ENCODE results near the gene AATF. TPM values are rescaled to one million over a fixed set of nuclear protein-coding genes. Genes with fewer than 3 reads are reported as not detected.

The AATF gene
- total RNA-seq, 1 experiment from 2014 or later: 43.5 TPM

DNA sequence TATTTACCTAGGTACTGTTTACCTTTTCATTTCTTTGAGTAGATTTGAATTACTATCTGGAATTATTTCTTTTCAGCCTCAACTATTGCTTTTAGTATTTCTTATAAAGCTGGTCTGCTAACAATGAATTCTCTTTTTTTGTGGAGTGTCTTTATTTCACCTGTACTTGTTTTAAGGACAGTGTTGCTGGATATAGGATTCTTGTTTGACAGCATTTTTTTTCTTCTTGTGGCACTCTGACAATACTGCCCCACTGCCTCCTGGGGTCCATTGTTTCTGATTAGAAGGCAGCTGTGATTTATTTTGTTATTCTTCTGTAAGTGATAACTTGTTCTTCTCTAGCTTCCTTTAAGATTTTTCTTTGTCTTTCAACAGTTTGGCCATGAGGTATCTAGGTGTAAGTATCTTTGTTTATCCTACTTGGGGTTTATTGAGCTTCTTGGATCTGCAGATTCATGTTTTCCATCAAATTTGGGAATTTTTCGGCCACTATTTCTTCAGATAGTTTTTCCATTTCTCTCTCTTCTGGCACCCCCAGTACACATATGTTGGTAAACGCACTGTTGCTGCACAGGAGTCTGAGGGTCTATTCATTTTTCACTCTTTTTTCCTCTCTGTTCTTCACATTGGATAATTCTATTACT is 130.4 kb downstream of the AATF start:
- DNase-seq (ENCODE audit: low read depth): no peak

DNA sequence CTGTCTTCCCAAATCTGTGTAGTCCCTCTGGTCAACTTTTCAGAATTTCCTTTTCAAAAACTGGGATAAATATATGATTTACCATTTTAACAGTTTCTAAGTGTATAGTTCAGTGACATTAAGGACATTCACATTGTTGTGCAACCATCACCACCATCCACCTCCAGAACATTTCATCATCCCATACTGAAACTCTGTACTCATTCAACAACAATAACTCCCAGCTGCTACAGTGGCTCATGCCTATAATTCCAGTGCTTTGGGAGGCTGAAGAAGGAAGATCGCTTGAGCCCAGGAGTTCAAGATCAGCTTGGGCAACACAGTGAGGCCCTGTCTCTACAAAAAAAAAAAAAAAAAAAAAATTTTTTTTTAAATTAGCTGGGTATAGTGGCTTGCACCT is 131.0 kb downstream of the AATF start:
- DNase-seq (ENCODE audit: low read depth): no peak

DNA sequence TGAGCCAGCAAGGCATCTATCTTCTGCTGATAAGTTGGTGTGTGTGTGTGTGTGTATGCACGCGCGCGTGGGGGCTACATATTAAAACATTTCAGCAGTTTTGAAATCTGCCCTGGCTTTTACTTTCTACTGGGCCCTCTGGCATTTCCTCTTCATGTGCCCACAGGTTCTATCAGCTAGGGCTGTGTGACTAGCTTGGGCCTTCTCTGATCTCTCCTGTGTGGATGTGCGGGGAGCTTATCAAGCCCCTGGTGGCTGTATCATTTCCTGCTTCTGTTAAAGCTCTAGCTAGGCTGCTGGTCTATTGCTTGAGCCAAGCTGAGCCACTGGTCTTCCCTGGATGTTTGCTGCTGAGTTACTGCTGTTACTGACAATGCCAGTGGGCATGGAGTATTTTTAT is 132.5 kb downstream of the AATF start:
- DNase-seq (ENCODE audit: low read depth): no peak

DNA sequence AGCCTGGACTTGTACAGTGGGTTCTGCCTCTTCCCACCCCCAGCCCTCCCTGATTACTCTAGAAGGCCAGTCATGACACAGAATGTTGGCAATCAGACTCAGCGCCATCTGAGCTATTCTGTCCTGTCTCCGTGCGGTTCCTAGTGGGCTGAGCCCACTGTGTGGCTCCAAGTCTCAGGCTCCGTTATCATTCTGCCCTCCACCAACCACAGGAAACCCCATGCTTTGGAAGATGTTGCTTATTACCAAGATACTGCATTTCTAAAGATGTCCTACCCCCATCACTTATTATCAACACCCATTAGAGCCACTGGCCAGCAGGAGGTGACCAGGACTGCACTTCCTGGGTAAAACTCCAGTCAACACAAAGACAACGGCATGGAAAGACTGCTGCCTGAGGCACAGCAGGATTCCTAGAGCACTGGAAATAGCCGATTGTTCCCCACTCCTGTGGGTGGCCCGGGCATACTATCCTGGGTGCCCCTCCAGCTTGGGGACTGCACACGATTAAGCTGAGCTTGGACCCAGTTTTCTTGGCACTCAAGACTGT is 133.6 kb downstream of the AATF start:
- DNase-seq (ENCODE audit: low read depth): no peak

DNA sequence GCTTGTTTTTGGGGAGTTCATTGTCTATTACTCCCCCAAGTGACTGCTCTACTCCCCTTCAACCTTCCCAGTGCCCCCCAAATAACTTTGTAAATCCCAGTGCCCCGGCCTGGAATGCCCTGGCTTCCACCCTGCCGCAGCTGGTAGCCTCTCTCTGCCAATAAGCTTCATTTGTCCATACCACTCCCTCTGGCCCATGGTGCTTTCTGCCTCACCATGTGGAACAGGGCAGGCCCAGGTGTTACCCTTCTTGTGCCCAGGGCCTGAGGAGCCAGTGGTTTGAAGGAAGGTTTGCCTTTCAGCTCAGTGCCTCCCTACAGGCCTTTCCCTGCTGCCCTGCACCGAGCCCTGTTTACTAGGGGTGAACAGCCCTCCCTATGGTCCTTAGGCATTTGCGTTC is 134.2 kb downstream of the AATF start:
- no peak for DNase-seq (ENCODE audit: low read depth)

DNA sequence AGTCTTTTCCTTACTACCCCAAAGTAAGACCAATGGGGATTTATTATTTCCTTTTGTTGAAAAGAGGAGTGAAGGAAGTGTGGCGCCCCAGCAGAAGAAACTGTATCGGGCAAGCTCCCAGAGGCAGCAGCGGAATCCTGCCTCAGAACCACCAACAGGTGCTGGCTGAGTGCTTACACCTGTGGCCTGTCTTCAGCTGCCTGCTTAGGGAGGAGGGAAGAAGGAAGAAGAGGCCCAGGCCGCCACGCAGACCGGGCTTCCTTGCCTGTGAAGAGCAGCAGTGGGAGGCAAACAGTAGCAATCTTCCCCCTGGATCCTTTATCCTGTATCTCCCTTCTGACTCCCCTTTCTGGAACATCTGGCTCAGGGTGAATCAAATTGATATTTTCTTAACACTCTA is 134.7 kb downstream of the AATF start:
- DNase-seq (ENCODE audit: low read depth): no peak

DNA sequence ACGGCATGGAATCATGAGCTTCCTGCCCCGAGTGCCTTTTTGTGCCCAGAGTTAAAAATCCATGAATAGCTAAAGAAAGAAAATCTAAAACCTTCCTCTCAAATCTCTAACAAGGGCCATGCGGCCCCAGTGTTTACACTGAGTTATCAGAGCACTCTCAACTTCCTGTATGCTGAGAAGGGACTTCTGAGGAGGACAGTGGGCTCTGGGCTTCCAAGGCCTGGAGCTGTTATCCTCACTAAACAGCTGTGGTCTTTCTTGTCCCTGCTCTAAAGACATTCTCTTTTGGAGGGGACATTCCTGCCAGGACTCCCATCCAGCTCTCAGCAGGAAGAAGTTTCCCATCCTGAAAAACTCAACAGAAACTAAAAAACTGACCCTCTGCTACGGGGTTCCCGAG is 135.6 kb downstream of the AATF start:
- DNase-seq (ENCODE audit: low read depth): no peak

DNA sequence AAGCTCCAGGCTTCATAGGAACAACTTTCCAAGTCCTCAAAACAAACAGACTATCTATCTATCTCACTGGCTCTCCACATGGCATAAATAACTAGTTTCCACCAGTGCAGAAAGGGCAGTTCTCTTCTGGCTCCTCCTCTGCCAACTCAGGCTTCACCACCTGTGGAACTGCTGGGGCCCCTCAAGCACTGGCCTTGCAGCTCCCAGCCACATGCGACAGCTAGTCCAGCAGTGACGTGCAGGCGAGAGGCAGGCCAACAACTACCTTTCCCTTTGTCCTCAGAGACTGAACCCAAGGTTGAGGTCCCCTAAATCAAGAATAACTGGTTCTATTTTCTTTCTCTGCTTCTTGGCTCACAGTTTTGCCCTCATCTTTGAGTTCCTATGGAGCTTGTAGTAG is 137.6 kb downstream of the AATF start:
- no peak for DNase-seq (ENCODE audit: low read depth)

DNA sequence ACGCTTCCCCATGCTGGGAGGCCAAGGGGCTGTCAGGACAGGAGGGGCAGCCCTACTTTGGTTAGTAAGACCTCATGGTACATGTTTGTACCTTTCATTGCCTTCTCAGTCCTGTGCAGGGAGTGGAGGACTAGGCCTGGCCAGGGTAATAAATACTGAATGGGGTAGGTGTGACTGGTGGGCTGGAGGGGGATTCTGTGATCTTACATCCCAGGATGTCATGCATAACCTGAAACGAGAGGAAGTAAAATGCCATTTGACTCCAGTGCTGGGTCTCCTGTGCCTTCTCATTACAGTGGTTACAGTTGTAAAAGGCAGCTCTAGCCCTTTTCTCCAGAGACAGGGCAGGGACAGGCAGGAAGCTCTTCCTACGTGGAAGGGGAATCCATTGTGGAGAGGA is 138.2 kb downstream of the AATF start:
- DNase-seq (ENCODE audit: low read depth): no peak

DNA sequence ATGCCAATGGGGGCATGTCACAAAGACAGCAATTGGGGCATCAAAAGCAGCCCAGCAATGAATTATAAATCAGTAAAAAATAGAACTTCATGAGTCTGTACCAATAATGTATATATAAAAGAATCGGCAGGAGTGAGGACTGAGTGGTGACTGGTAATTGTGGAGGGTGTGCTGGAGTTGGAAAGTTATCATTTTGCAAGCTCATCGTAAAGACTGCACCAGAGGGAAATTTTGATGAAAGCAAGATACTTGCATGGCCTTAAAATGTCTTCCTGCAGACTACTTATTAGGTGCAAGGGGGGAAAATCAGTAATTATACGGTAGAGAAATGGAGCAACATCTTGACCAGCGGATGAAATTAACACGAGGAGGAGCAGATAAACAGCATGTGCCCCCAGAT is 138.9 kb downstream of the AATF start:
- DNase-seq (ENCODE audit: low read depth): no peak

DNA sequence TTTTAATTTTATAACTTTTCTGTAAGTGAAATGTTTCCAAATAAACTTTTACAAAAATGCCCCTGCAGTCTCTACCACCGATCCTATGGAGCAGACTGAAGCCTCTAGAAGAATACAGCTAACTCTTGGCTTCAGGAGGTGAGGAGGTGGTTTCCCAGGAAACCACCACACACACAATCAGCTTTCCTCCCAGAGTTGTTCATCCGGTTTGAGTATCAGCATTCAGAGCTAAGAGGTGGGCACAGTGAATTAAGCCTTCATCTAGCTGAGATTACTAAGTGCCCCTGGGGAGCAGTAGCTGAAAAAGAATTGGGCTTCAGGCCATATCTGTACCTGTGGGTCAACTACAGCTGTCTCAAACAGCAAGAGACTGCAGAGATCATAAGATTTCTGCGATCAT is 139.7 kb downstream of the AATF start:
- no peak for DNase-seq (ENCODE audit: low read depth)

DNA sequence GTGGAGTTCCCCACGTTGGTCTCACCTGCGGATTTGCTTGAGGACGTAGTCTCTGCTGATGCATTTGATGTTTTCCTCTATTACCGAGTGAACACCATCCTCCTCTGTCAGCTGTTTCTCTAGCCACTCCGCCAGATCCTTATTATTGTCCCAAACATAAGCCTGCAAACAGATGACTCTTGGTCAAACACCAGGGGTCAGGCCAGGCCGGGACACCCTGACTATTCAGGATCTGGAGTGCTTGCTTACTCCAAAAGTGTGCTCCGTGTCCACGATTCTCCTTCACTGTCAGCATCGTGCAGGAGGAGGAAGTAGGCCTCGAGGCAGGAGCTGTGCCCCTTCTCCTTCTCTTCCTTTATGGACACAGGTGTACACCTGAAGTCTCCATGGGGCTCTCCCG is 140.2 kb downstream of the AATF start:
- DNase-seq (ENCODE audit: low read depth): no peak

DNA sequence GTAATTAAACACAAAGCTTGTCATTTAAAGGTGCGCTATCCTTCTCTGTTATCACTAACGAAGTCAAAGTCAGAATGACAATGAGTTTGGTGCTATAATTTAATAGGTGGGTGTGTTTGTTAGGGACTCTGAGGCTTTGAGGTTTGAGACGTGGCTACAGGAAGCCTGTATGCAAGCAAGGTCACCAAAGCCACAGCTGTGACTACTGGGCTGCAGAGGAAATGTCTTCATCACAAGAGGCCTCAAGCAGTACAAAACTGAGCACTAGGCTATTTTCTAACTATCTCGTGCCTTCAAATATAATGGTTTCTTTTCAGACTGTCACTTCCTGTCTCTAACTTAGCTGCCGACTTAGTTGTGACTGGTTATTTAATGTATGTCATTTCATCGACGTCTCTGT is 141.2 kb downstream of the AATF start:
- no peak for DNase-seq (ENCODE audit: low read depth)

DNA sequence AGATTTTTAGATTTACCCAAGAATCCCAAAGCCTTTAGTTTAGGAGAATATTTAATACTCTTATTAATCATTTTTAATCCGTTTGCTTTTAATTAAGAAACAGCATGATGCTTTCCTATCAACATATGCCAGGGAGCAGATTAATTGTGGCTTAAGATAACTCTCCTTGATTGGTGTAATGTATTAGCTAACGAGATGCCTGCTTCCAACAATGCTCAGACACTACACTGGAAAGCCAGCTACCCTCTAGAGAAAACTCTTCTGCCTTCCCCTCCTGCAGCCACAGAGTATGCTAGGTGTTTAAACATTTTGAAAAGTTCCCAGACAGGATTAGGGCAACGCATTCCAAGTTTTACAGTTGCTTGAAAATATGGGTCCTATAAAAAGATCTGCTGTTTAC is 142.2 kb downstream of the AATF start:
- DNase-seq (ENCODE audit: low read depth): no peak

DNA sequence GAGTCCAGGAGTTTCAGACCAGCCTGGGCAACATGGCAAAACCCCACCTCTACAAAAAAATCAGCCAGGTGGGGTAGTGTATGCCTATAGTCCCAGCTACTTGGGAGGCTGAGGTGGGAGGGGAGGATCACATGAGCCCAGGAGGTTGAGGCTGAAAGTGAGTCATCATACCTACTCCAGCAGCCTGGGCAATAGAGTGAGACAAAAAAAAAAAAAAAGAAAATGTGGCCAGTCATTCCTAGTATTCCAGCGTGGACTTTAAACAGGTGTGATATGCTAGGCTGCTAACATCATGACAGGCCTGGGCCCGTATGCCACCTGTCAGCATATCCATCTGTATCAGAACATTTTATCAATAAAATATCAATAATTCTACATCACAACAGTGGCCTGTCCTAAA is 143.3 kb downstream of the AATF start:
- DNase-seq (ENCODE audit: low read depth): peak; percentile 46

DNA sequence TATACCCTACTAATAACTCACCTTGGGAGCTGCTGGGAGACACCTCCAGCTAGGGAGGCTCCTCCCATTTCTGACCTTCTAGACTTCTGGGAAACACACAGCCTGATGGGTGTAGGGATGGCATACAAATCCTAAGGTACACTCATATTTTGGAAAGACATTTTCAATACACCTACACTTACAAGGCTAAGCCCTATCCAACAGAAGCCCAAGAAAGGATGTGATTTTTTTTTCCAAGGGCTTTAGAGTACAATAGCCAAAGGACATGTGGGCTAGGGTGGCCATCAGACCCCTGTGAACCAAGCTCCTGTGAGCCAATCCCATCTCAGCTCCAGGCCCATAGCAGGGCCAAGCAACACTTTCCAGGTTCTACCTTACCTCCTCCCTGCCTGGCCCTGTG is 143.9 kb downstream of the AATF start:
- DNase-seq (ENCODE audit: low read depth): no peak

DNA sequence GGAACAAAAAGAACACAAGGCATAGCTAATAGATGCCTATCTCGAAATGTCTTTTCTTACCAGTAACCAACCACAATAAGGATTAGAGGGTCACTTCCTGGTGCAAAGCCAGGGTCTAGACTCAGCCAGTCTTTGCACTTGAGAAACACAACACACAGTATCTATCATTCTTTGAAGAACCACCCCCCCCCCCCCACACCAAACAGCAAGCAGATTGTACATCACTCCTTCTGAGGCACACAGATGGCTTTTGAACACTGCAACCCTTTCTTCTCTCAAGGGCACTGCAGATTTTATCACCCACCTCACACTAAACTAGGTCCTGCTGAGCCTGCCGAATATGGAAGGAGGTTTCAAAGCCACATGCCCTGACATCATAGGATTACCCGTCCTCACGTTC is 145.6 kb downstream of the AATF start:
- DNase-seq (ENCODE audit: low read depth): no peak

DNA sequence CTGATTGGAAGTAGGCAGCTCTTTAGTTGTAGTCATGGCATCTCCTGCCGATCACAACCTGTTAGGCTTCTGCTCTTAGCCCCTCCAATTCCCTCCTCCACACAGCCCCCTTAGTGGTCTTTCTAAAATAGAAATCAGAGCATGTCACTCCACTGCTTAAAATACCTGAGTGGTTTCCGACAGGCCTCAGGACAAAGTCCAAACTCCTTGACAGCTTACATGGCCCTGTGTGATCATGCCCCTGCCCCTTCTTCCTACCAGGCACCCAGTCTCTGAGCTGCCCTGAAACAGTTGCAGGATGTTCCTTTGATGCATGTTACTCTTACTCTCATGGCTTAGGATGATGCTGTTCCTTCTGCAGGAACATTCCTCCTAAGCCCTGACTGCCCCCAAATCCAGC is 147.3 kb downstream of the AATF start:
- no peak for DNase-seq (ENCODE audit: low read depth)

DNA sequence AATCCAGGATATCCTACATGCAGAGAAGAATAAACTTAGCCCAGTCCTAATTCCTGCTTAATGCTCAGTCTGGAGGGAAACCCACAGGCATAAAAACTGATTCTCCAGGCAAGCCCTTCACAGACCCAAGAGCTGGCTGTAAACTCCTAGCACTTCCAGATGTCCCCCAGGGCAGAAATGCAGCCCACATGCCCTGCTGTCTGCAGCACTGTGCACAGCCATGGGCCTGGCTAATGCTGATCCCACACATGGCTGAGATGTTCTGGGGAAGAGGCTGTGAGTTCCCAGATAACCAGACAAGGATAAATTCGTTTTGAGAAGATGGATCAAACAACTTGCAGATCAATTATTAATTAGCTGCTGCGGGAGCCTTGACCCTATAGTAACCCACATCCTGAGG is 148.4 kb downstream of the AATF start:
- DNase-seq (ENCODE audit: low read depth): no peak

DNA sequence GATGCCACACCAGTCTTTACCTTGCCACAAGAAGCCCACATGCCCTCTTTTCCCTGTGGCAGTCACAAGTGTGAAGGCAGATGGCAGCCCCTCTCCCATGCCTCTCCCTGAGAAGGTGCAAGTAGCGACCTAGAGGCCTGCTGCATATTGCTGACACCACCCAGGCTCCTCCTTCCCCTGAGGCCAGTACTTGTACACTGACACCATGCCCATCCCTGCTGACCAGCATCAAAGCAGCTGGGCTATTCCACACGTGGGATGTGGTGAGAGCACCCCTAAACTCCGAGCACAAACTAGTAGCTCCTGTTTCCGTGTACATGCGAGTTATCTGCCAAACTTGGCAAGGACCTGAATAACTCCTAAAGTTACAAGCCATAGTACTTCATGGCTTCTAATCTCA is 149.4 kb downstream of the AATF start:
- no peak for DNase-seq (ENCODE audit: low read depth)

DNA sequence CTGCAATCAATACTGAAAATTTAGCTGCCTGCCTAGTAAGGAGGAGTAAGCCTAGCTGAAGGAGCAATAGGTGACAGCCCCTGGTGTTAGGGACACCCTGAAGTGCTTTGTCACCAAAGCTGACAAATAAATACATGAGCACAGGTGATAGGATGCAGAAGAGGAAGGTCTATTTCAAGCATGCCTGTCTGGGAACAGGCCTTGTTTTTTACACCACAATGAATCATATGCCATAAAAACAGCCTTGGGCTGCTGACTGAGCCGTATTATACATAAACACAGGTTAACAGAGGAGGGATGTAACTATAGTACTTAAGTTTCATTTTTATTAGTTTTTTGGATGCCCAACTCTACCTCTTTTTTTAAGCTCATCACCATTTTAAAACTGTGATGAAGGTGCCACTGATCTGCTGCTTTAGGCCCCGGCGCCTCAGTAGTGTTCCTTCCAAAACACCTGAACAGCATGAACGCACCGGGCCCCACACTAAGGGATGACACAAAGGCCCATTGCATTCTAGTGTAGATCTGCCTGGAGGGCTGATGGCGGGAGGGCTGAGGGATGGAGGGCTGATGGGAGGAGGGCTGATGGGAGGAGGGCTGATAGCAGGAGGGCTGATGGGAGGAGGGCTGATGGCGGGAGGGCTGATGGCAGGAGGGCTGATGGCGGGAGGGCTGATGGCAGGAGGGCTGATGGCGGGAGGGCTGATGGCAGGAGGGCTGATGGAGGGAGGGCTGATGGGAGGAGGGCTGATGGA is 150.3 kb downstream of the AATF start:
- peak; percentile 90 for DNase-seq (ENCODE audit: low read depth)

DNA sequence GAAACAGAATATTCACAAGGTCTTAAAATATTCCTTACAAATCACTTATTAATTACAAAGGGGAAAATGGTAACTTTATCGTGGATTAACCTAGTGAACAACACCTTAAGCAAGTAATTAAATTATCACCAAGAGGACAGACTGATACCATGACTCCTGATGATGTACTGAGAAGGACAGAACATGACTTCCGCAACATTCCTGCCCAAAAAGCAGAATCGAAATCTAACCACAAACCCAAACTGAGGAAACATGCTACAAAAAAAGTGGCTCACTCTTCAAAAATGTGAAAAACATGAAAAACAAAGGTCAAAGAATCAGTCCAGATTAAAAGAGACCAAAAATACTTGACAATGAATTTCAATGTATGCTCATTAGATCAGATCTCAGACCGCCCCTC is 151.5 kb downstream of the AATF start:
- peak; percentile 50 for DNase-seq (ENCODE audit: low read depth)

DNA sequence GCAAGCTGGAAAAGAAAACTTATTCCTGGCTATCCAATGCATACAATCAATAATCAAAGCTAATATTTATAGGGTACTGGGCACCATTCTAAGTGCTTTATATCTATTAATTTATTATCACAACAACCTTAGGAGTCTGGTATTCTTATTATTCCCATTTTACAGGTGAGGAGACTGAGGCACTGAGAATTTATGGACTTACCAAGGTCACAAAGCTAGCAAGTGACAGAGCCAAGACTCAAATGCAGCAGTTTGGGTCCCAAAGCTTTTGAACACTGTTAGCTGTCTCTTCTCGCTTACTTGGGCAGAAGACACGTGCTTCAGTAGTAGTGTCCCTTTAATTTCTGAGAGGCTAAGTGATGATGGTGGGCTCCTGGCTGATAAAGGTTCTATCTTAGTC is 152.6 kb downstream of the AATF start:
- no peak for DNase-seq (ENCODE audit: low read depth)

DNA sequence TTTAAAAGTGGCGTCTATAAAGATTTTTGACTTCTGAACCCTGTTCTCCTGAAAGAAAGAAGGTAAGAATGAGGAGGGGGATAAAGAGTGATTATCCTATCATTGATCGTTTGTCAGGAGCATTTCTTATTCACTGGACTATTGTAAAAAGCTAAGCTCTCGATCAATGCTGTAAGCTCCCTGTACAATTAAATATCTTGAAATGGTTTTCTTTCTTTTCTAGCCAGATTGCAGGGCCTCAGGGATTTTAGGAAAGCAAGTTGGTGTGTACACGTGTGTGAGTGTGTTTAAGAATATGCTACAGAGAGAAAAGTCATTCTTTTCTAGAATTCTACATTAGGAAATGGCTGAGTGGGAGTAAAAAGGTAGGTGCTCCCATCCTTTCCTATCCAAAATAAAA is 154.5 kb downstream of the AATF start:
- DNase-seq (ENCODE audit: low read depth): no peak

Measured in M059J (cell line).